Erythroblast (primary cell): Measurements from ENCODE around the gene SCML1.

Experiments
- GATA1 ChIP-seq: IDR thresholded peaks from 2 replicates; pipeline ENCODE4 v1.6.1; 2011; ENCODE audit warnings: low read depth, mild to moderate bottlenecking, control low read depth, low read length, moderate library complexity
- POLR2A ChIP-seq: IDR thresholded peaks from 2 replicates; pipeline ENCODE4 v1.6.1; 2011; ENCODE audit warnings: mild to moderate bottlenecking, low read length

- TF ChIP-seq POLR2A (no peak), GATA1 (no peak)
These were observed 36.3 kb upstream of the SCML1 start for GRCh38 chrX:17700976-17701375.
